ENCODE measurements around the gene MARCHF10.

GRCh38 chr17:62840871-62841270, 32.8 kb upstream of the MARCHF10 start:
- TF ChIP-seq, protein P1, sequence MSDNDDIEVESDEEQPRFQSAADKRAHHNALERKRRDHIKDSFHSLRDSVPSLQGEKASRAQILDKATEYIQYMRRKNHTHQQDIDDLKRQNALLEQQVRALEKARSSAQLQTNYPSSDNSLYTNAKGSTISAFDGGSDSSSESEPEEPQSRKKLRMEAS (IDR thresholded peaks at IDR 0.05) = no peak
- TF ChIP-seq CEBPG (CRISPR knock-in tag; IDR thresholded peaks at IDR 0.05) = no peak
- TF ChIP-seq, protein P2, sequence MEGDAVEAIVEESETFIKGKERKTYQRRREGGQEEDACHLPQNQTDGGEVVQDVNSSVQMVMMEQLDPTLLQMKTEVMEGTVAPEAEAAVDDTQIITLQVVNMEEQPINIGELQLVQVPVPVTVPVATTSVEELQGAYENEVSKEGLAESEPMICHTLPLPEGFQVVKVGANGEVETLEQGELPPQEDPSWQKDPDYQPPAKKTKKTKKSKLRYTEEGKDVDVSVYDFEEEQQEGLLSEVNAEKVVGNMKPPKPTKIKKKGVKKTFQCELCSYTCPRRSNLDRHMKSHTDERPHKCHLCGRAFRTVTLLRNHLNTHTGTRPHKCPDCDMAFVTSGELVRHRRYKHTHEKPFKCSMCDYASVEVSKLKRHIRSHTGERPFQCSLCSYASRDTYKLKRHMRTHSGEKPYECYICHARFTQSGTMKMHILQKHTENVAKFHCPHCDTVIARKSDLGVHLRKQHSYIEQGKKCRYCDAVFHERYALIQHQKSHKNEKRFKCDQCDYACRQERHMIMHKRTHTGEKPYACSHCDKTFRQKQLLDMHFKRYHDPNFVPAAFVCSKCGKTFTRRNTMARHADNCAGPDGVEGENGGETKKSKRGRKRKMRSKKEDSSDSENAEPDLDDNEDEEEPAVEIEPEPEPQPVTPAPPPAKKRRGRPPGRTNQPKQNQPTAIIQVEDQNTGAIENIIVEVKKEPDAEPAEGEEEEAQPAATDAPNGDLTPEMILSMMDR (CRISPR knock-in tag; IDR thresholded peaks at IDR 0.05) = no peak
- TF ChIP-seq SETDB1 (CRISPR knock-in tag; IDR thresholded peaks at IDR 0.05; ENCODE audit: borderline replicate concordance) = no peak
- TF ChIP-seq EZH2 (conservative IDR thresholded peaks at IDR 0.05; ENCODE audit: low read depth, low read length) = no peak
